Measurements from ENCODE around the gene THUMPD2.

GRCh38 chr2:39715095-39715494, 64.0 kb downstream of the THUMPD2 start:
- TF ChIP-seq TAF1 (IDR thresholded peaks at IDR 0.05; ENCODE audit: low read depth) (no peak), TEAD4 (IDR thresholded peaks at IDR 0.05) (no peak), RAD21 (IDR thresholded peaks at IDR 0.05; ENCODE audit: low read depth) (no peak), MAX (IDR thresholded peaks at IDR 0.05) (no peak), USF1 (IDR thresholded peaks at IDR 0.05) (no peak), REST (IDR thresholded peaks at IDR 0.05; ENCODE audit: low read depth) (no peak), TCF12 (IDR thresholded peaks at IDR 0.05; ENCODE audit: low read depth) (no peak)
